DOHH2 (cell line): ENCODE measurements around the gene HDX.

Experiments used
- H3F3A ChIP-seq: fragments of 200-600 bp; sonication (generic), shearing (Covaris generic); 2 replicates; pipeline ENCODE4 v1.6.0; 2016; ENCODE audit warnings: antibody characterized with exemption, mild to moderate bottlenecking; ENCODE audit not compliant: control insufficient read depth, insufficient read depth
- H3K27ac ChIP-seq: fragments of 200-600 bp; sonication (generic); 2 replicates; pipeline ENCODE4 v1.5.1; 2014; ENCODE audit warnings: low read depth, mild to moderate bottlenecking, low read length, moderate library complexity
- H3K27me3 ChIP-seq: fragments of 200-600 bp; sonication (generic); 2 replicates; pipeline ENCODE4 v1.6.1; 2014; ENCODE audit warnings: mild to moderate bottlenecking, low read length, mixed read lengths; ENCODE audit not compliant: control insufficient read depth
- H3K36me3 ChIP-seq: fragments of 200-600 bp; sonication (generic); 2 replicates; pipeline ENCODE4 v1.6.1; 2014; ENCODE audit warnings: mild to moderate bottlenecking, low read length, moderate library complexity, mixed read lengths; ENCODE audit not compliant: control insufficient read depth
- H3K4me1 ChIP-seq: fragments of 200-600 bp; sonication (generic); 2 replicates; pipeline ENCODE4 v1.6.1; 2014; ENCODE audit warnings: mild to moderate bottlenecking, low read length, mixed read lengths; ENCODE audit not compliant: control insufficient read depth
- H3K4me2 ChIP-seq: fragments of 200-600 bp; sonication (generic); 2 replicates; pipeline ENCODE4 v1.6.0; 2014; ENCODE audit warnings: mild to moderate bottlenecking, low read length, moderate library complexity
- H3K4me3 ChIP-seq: fragments of 200-600 bp; sonication (generic); 2 replicates; pipeline ENCODE4 v1.5.1; 2014; ENCODE audit warnings: mild to moderate bottlenecking, low read length, mixed read lengths
- H3K79me2 ChIP-seq: fragments of 200-600 bp; sonication (generic); 2 replicates; pipeline ENCODE4 v1.6.1; 2014; ENCODE audit warnings: mild to moderate bottlenecking, low read length, mixed read lengths; ENCODE audit not compliant: control insufficient read depth
- H3K9me2 ChIP-seq: fragments of 200-600 bp; sonication (generic); replicated peaks from 2 replicates; pipeline ENCODE4 v1.6.1; 2014; ENCODE audit warnings: mild to moderate bottlenecking, low read length, mixed read lengths; ENCODE audit not compliant: control insufficient read depth
- H3K9me3 ChIP-seq: fragments of 200-600 bp; sonication (generic); 2 replicates; pipeline ENCODE4 v1.6.1; 2014; ENCODE audit warnings: antibody characterized with exemption, low read length, mixed read lengths; ENCODE audit not compliant: control insufficient read depth, insufficient read depth
- H4K20me1 ChIP-seq: fragments of 200-600 bp; sonication (generic); 2 replicates; pipeline ENCODE4 v1.6.0; 2014; ENCODE audit warnings: low read depth, mild to moderate bottlenecking, antibody characterized with exemption, low read length, moderate library complexity; ENCODE audit not compliant: control insufficient read depth, insufficient read depth
- EZH2phosphoT487 ChIP-seq: fragments of 200-600 bp; sonication (generic); IDR thresholded peaks from 2 replicates; pipeline ENCODE4 v1.6.1; 2017; ENCODE audit warnings: borderline replicate concordance, mild to moderate bottlenecking, antibody characterized with exemption, low read length, moderate library complexity, mixed read lengths
- TF ChIP-seq, protein P1 (sequence below): fragments of 200-600 bp; sonication (generic); IDR thresholded peaks from one replicate; pipeline ENCODE4 v1.5.1; 2014; ENCODE audit warnings: antibody characterized with exemption, mild to moderate bottlenecking, low read depth, low read length; ENCODE audit not compliant: poor library complexity, severe bottlenecking

The HDX gene

DNA sequence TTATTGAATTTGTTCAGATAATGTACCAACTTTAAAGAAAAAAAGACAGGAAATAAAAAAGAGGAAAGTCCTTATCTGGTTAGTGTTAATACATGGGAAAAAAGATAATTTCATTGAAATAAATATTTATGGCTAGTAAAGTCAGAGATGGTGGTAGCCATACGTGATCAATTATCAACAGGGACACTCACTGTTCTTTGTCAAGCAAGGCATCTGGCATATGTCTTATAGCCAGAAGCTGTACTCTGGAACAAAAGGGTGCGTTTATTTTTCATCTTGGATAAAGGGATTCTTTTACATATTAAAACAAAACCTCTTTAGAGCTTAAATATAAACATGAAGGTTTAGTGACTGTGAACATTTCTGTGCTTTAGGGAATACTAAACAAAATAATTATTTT lies 26.7 kb downstream of the HDX start:
- H3K9me3 ChIP-seq: no peaks in the 10 kb centered on the region
- no peaks in the 10 kb centered on the region for H3K9me2 ChIP-seq
- no peak overlapping the region for H3K27ac ChIP-seq
- H3K79me2 ChIP-seq: no peaks in the 10 kb centered on the region
- TF ChIP-seq EZH2phosphoT487: no peak
- TF ChIP-seq, protein P1, sequence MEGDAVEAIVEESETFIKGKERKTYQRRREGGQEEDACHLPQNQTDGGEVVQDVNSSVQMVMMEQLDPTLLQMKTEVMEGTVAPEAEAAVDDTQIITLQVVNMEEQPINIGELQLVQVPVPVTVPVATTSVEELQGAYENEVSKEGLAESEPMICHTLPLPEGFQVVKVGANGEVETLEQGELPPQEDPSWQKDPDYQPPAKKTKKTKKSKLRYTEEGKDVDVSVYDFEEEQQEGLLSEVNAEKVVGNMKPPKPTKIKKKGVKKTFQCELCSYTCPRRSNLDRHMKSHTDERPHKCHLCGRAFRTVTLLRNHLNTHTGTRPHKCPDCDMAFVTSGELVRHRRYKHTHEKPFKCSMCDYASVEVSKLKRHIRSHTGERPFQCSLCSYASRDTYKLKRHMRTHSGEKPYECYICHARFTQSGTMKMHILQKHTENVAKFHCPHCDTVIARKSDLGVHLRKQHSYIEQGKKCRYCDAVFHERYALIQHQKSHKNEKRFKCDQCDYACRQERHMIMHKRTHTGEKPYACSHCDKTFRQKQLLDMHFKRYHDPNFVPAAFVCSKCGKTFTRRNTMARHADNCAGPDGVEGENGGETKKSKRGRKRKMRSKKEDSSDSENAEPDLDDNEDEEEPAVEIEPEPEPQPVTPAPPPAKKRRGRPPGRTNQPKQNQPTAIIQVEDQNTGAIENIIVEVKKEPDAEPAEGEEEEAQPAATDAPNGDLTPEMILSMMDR: no peak
- no peak overlapping the region for H3K4me2 ChIP-seq
- H3K4me1 ChIP-seq: no peaks in the 10 kb centered on the region
- H4K20me1 ChIP-seq: no peaks in the 10 kb centered on the region
- H3K4me3 ChIP-seq: no peak overlapping the region
- no peaks in the 10 kb centered on the region for H3K27me3 ChIP-seq
- H3F3A ChIP-seq: no peaks in the 10 kb centered on the region
- H3K36me3 ChIP-seq: no peaks in the 10 kb centered on the region

DNA sequence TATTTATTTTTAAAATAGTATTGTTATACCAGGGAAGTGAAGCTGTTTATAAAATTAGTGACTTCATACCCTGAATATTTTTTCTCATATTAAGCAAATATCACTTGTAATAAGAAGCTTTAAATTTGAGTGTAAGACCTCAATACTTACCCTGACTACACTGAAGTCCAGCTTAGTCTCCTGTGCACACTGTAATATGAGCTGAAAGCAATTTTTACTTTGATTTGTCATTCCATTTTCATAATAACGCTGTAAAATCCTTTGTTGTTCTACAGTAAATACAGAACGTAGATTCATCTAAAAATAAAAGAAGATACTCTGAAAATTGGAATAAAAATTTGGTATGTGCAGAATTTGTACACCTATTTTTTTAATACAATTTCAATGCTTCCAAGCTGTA lies 27.2 kb downstream of the HDX start:
- Histone ChIP-seq H3K9me3 (no peaks in the 10 kb centered on the region), H3K36me3 (no peaks in the 10 kb centered on the region), H3F3A (no peaks in the 10 kb centered on the region), H3K27ac (no peak overlapping the region), H3K4me1 (no peaks in the 10 kb centered on the region), H3K27me3 (no peaks in the 10 kb centered on the region), H3K9me2 (no peaks in the 10 kb centered on the region), H3K4me3 (no peak overlapping the region), H3K79me2 (no peaks in the 10 kb centered on the region), H4K20me1 (no peaks in the 10 kb centered on the region), H3K4me2 (no peak overlapping the region)
- TF ChIP-seq, protein P1: no peak
- TF ChIP-seq EZH2phosphoT487: no peak

DNA sequence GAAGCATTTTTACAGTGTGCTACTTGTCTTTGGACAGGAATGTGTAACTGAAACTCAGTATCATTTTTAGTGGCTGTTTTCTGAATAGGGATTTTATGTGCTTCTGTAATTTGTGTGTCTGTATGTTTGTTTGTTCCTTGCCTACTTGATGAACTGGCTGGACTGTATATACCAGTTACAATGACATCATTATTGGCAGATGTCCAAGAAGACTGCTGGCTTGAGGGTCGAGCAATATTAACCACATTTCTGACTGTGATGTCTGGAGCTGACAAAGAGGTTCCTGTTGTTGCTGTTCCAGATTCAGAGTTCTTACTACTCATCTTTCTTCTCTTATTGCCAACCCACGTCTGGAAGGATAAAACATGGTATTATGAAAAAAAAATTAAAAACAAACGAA lies 33.0 kb downstream of the HDX start:
- H3K9me2 ChIP-seq: no peaks in the 10 kb centered on the region
- no peaks in the 10 kb centered on the region for H3K79me2 ChIP-seq
- H3K4me2 ChIP-seq: no peak overlapping the region
- H3K36me3 ChIP-seq: no peaks in the 10 kb centered on the region
- H4K20me1 ChIP-seq: no peaks in the 10 kb centered on the region
- no peaks in the 10 kb centered on the region for H3K27me3 ChIP-seq
- TF ChIP-seq EZH2phosphoT487: no peak
- TF ChIP-seq, protein P1: no peak
- H3K4me3 ChIP-seq: no peak overlapping the region
- no peaks in the 10 kb centered on the region for H3K4me1 ChIP-seq
- H3K27ac ChIP-seq: no peak overlapping the region
- no peaks in the 10 kb centered on the region for H3K9me3 ChIP-seq
- no peaks in the 10 kb centered on the region for H3F3A ChIP-seq

DNA sequence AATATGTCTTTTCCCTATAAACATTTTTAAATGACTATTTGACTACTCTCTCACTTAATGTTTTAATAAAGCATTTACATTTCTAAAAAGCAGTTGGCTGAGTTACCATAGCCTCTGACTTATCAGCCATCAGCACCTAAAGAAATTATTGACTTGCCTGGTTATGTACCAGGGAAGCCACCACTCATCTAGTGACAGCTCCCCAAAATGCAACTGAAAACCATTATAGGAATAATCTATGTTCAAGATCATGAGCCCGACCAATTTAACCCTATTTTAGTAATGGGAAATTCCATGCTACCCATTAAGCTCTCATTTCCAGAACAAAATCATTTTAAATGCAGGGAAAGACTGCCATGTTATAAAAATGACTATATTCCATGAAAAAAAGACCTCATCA lies 34.4 kb downstream of the HDX start:
- Histone ChIP-seq H3K27me3 (no peaks in the 10 kb centered on the region), H3K79me2 (no peaks in the 10 kb centered on the region), H3K36me3 (no peaks in the 10 kb centered on the region), H3K4me3 (no peak overlapping the region), H3F3A (no peaks in the 10 kb centered on the region), H3K9me3 (no peaks in the 10 kb centered on the region), H3K4me2 (no peak overlapping the region), H3K4me1 (no peaks in the 10 kb centered on the region), H4K20me1 (no peaks in the 10 kb centered on the region), H3K9me2 (no peaks in the 10 kb centered on the region), H3K27ac (no peak overlapping the region)
- no peak for TF ChIP-seq EZH2phosphoT487
- TF ChIP-seq, protein P1: no peak
